GM19023 (cell line): Measurements from ENCODE around the gene ZNF532.
A peak's percentile ranks its signal among the peaks of the same experiment; 100 is the strongest.

ENCODE experiments used
- ATAC-seq: cut with Tn5 transposase; IDR thresholded peaks from one replicate; pipeline ENCODE4 v1.9.1; 2021; ENCODE audit warnings: mild to moderate bottlenecking, moderate library complexity; ENCODE audit not compliant: unreplicated experiment

The ZNF532 gene

DNA sequence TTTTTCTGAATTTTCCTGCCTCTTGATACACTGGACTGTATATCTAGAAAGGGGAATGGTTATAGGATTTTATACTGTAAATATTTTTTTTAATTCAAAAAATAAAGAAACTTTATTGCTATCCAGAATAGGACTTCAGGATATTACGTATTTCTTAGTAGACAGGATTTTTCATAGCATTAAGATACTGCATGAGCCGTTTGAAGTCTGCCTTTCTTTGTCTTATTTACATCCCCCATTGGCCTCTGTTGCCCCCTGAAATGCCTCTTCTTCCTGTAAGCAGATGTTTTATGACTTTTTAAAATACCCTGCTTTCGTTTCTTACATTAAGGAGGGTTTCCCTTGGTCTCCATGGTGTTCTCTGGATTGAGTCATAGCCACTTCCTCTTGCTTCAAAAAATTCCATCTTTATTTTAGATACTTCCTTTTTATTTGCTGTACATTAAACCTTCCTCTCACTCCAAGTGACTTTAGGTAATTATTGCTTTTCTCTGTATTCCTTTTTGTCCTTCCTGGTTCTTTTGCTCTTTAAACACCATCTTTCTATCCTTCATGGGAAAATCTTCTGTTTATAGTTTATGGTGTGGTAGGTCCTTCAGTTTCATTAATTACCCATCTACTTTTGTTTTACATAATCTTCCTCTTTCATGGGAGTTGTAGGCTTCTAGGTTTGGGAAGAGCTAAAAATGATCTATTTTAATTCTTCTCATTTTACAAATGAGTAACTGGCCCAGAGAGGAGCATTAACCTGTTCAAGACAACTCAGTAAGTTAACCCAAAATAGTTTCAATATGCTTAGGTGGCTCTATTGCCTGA is 72.6 kb downstream of the ZNF532 start:
- ATAC-seq: no peak

DNA sequence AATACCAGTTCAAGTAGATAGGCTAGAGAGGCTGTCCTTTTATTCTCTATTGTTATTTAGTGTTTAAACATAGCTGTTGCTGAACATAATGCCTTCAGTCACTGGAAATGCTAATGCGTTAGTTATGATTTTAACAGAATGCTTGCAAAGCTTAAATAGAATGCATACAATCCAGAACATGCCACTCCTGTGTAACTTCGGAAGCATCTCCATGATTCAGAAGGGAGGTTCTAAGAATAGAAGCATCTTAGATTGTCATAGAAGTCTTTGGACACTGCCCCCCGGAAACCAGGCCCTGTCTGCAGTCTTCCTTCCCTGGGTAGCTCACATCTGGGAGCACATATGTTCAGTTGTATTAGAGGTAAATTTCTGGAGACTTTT is 73.2 kb downstream of the ZNF532 start:
- no peak for ATAC-seq

DNA sequence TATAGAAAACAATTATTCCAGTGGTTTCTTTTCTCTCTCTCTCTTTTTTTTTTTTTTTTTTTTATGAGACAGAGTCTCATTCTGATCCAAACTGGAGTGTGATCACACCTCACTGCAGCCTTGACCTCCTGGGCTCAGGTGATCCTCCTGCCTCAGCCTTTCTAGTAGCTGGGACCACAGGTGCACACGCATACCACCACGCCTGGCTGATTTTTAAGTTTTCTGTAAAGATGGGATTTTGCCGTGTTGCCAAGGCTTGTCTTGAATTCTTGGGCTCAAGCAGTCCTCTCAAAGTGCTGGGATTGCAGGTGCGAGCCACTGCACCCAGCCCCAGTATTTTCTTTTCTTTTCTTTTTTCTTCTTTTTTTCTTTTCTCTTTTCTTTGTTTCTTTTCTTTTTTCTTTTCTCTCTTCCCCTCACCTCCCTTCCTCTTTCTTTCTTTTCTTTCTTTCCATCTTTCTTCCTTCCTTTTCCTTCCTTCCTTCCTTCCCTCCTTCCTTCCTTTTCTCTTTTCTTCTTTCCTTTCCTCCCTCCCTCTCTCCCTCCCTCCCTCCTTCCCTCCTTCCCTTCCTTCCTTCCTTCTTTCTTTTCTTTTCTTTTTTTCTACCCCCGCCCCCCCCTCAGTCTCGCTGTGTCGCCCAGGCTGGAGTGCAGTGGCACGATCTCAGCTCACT is 76.9 kb downstream of the ZNF532 start:
- ATAC-seq: no peak

DNA sequence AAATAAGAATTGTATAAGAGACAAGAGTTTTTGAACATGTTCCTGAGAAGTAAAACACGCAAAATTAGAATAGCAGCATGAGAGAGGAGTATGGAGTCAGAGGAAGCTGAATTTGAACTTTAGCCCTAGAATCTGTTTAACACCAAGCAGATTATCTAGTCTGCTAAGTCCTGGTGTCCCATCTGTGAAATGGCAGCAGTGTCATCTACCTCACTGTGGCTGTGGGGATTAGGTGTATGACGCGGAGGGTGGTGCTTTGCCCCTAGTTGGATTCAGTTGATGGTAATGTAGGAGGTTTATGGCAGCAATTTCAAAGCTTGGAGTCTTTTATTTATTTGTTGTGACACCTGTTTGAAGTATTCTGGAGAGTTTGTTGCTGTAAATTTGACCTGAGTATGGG is 79.2 kb downstream of the ZNF532 start:
- ATAC-seq: no peak

DNA sequence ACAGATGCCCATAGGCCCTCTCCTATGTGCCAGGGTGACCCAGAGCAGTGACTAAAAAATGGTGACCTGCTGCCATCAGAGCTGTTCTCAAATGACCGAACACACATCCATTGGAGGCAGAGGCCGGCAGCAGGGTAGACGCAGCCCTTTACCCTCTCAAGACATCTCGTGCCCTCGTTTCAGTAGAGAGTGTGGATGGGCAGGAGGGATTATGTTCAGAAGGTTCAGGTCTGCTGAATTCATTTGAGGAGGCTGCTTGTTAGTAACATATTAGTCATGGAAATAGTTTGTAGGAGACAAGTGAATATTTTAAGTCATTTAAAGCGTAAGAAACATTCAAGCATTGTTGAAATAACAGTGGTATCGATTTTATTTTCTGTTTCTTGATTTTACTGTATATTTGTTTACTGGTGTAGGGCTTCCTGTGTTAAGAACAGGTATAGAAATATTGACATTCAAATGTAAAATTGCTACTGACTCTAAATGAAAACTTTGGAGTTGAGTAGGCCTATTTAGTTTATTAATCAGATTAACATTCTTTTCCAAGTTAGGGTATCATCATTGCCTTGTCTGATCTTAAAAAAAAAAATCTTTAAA is 82.6 kb downstream of the ZNF532 start:
- peak; percentile 45 for ATAC-seq

DNA sequence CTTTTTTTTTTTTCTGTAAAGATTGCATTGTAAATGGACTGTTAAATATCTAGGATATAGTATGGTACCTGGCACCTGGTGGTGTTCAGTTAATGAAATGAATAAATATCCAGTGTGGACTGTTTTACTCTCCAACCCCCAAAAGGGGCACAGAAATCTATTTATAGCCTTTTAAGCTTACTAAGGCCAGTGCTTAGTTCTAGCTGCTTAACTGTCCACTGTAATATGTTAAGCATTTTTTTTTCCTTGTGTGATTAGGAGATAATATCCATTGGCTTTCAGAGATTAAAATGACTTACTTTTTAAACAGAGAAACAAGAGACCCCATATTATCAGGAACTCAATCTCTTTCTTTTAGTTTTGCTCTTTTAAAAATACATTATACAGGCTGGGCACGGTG is 84.4 kb downstream of the ZNF532 start:
- ATAC-seq: no peak

DNA sequence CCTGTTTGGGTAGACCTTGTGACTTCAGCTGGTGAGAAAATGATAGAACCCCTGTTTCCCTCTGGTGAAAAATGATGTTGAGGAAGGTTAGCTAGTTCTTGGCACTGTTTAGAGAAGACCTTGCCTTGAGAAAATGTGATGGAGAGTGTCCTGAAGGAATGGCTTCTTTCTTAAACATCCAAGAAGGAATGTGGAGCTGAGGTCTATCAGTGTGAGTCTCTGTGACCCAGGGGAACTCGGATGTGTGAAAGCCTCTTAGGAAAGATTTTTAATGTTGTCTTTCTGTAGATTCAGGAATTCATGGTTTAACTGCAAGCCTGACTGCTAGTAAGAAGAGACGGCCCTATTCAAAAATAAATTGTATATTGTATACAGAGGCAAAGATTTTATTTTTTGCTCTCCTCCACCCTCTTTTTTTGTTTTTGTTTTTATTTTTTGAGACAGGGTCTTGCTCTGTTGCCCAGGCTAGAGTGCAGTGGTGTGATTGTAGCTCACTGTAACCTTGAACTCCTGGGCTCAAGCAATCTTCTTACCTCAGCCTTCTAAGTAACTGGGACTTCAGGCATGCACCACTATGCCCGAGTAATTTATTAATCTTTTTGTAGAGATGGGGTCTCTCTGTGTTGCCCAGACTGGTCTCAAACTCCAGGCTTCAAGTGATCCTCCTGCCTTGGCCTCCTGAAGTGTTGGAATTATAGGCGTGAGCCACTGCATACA is 87.5 kb downstream of the ZNF532 start:
- ATAC-seq: no peak

DNA sequence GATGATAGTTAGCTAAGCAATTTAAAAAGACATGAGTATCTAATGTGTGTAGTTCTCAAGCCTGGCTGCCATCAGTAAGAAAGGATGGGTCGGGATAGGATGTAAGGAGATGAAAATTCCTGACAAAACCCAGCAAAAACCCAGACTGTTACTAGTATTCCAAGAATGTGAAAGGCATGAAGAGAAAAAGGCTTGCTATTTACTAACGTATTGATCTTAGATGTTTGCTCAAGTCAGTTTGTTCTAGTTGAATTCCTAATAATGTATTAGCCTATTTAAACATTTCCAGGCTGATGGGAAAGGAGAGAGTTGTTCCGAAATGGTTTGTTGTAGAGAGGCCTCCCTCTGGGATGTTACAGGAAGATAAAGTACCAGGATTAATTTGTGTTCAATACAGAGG is 88.2 kb downstream of the ZNF532 start:
- no peak for ATAC-seq

DNA sequence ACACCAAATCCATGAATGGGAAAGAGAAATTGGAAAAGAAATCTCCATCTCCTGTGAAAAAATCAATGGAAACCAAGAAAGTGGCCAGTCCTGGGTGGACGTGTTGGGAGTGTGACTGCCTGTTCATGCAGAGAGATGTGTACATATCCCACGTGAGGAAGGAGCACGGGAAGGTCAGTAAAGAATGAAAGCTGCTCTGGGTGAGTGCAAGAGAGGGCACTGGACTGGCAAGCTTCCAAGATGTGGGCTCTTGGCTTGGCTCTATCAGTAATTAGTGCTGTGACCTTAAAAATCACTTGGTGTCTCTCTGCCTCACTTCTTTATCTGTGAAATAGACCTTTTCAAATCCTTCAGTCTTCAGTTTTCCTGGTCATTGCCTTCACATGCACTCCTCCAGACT is 89.0 kb downstream of the ZNF532 start:
- ATAC-seq: no peak

DNA sequence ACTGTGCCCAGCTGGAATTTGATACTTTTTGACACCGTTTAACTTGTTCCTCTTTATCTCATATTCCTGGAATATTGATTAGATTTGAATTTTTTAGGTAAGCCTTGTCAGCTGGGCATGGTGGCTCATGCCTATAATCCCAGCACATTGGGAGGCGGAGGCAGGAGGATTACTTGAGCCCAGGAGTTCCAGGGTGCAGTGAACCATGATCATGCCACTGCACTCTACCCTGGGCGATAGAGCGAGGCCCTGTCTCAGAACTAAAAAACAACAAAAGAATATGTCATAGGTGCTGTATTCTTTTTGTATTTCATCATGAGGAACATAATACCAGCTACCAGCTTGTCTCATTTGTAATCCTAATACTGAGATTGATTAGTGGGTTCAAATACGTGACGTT is 90.3 kb downstream of the ZNF532 start:
- no peak for ATAC-seq

DNA sequence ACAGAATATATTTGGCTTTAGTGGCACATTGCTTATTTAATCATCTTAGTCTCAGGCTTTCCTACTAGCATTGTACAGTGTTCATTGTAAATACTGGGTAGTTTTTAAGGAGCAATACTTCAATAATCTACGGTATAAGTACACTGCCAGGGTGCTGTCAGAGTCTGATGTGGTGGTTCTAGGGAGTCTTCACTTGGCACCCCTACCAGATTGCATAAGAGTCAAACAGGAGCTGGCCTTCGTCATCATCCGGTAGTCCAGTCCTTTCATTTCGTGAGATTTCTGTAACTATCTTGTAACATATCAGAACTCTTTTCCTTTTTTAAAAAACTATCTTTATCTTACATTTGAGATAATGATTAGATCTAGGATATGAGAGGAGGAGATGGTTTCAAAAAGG is 91.1 kb downstream of the ZNF532 start:
- ATAC-seq: no peak

DNA sequence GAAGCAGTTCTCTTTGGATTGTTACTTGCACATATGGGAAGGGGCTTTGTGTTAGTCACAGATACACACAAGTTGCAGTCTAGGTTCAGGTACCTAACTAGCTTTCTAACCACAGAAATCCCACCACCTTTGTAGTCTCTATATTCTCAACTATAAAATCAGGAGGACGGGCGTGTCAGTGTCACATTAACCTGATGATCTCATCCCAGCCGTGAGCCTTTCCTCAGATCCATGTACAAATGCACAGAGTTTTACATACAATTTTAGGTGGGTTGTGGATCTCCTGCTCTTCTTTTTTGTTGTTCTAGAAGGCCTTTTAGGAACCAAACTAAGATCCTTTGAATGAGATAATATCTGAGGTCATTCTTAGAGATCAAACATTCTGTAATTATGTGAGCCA is 94.0 kb downstream of the ZNF532 start:
- no peak for ATAC-seq

DNA sequence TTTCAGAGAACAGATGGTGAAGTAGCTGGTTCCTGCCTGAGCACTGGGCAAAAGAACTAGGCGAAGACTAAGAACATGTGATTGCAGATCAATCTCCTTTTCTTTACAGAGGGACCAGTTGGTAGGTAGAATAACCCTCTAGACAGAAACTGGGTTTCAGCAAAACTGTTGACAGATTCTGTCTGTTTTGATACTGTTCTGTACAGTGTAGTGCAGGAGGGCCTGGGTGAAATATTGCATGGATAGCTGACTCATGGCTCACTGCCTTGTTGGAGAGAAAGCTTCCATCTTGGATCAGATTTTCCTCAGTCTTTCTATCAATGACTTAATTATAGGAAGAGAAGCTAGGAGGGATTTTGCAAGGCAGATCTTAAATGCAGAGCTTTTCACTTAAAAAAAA is 95.8 kb downstream of the ZNF532 start:
- no peak for ATAC-seq

DNA sequence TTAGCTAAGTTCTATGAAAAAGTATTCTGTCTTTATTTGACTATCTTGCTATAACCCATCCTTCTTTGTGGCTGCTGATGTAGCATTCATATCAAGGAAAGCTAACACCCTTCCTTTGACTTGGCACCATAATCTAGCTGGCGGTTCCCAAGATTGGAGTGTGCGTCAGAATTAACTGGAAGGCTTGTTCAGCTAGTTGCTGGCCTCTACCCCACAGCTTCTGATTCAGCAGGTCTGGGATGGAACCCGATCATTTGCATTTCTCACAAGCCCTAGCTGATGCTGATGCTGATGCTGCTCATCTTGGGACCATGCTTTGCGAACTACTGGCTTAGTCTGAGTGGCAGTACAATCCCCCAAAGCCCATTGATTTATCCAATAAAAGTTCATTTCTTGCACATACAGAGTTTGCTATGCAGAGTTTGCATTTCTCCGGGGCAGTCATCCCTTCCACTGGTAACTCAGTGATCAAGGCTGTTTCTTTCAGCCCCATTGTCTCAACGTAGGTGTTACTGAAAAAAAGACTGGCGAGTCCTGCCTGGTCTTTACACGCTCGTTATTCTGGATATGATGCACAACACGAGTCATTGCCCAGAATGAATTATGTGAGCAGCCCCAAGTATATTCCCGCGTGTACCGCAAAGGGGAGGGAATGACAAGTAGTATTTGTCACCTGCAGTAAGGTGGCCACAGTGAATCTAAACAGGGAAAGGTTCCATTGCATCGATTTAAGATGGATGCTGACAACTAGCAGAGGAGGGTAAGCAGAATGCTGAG is 96.5 kb downstream of the ZNF532 start:
- ATAC-seq: no peak

DNA sequence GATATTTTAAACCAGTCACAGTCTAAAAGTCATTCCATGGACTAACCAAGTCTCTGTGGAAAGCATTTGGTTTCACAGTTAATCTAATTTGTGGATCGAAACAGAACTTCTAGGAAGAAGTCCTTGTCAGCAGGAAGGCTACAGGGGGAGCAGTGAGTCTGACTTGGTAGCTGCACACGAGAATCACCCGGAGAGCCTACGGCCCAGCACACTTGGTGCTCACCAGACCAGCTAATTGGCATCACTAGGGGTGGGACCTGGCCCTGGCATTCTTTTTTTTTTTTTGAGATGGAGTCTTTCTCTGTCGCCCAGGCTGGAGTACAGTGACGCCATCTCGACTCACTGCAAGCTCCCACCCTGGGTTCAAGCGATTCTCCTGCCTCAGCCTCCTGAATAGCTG is 97.7 kb downstream of the ZNF532 start:
- no peak for ATAC-seq

DNA sequence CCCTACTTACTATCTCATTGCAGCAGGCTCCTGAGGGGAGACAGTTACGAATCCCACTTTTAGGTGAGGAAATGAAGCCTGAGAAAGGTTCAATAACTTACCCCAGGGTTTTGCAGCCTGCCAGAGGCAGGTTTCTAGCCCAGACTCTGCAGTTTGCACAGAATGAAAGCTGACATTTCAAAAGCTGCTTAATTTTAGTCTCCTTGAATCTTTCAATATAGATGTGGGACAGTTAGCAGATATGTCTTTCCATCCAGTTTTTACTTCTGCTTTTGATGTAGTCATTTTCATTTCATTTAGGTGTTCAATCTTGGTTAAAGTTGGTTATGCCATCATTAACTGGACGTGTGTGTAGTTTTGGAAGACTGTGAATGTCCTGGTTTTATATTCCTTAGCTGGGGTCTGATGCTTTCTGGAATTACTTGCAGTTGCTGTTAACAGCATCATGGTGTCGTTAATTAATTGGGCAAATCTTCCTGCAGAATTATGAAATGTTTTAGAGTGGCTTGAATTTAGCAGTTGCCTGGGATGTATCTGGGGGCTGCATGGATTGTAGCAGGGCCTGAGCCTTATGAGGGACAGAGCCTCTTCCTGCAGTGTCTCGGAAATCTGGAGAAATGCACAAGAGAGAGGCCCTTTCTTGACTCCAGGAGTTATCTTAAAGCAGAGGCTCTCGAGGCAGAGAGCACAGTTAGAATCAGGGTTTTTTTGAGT is 100.8 kb downstream of the ZNF532 start:
- ATAC-seq: no peak

DNA sequence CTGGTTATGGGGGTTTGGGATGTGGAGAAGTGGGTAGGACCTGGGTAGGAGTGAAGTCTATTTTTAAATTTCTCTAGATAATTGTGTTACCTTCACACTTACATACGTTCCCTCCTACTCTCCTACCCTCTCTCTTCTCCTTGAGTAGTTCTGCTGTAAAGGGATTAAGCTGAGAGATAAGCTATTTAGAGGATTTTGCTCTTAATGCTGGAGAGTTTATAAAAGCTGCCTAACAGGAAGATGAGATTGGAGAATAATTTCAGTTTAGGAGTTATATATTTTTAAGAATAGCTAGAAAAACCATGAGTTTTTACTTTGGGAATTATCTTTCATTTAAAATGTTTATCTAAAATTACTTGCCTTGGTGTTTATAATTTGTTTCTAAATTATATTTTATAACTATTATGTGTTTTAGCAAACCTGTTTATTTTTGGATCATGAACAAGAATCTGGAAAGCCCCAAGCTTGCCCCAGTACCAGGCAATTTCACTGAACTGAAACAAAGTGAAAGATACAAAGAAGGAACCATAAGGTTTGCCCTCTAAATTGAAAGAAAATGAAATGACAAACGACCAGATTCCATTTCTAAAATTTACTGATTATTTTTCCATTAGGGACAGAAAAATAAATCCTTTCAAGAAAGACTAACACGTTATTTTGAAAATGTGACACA is 101.5 kb downstream of the ZNF532 start:
- no peak for ATAC-seq

DNA sequence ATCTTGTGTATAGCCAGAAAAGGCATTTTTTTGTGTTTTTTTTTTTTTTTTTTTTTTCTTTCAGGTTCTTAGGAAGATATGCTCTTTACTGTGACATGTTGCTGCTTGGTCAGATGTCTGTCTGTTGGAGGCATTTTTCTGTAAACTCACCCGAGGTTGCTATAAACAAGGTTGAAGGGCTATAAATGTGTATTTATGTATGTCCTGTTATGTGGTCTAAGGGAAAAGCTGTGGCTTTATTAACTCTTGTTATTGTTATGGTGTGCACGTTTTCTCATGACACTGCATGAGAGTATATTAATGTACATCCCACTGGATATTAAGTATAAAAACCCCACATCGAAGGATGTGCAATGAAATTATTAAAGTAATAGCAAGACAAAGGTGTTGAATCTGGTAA is 102.0 kb downstream of the ZNF532 start:
- no peak for ATAC-seq

DNA sequence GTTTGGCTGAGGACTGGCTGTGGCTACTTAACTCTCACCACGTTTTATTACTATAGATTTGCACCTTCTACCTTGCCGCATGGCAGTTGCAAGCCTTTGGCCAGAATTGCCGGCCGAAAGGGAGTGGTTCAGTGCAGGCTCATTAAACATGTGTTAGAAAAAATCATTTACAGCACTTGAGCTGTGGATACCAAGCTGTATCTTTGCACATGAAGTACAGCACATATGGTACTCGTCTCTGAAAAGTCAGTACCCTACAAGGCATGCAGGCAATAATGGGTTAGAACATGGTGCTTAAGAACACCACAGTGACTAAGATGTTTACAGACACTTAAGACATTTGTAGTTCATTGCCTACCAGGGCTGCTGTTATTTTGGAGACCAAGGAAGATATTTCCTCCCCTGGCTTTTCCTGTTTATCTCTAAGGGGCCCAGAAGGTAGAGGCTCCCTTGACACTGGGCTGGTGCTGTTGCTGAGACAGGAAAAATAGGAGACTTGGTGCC is 103.1 kb downstream of the ZNF532 start:
- no peak for ATAC-seq
